Duodenal mucosa (tissue), 2 donors: ENCODE measurements around the gene FBXO42.

ENCODE experiments used
- H3K27ac ChIP-seq: one replicate; pipeline ENCODE4 v1.7.0; 2013; ENCODE audit warnings: low read depth, low read length
- H3K27me3 ChIP-seq, 2 donors: one replicate each; pipeline ENCODE4 v1.7.0; 2013; ENCODE audit warnings: low read length in 2 of 2, control low read depth in 1 of 2; ENCODE audit not compliant: insufficient read depth in 2 of 2, control insufficient read depth in 1 of 2
- H3K36me3 ChIP-seq, 2 donors: one replicate each; pipeline ENCODE4 v1.7.0; 2013; ENCODE audit warnings: low read length in 2 of 2, control low read depth in 1 of 2; ENCODE audit not compliant: insufficient read depth in 2 of 2, control insufficient read depth in 1 of 2
- H3K4me1 ChIP-seq, 2 donors: one replicate each; pipeline ENCODE4 v1.7.0; 2013; ENCODE audit warnings: low read length in 2 of 2, control low read depth in 1 of 2; ENCODE audit not compliant: insufficient read depth in 2 of 2, control insufficient read depth in 1 of 2
- H3K4me3 ChIP-seq, 2 donors: one replicate each; pipeline ENCODE4 v1.7.0; 2013; ENCODE audit warnings: low read length in 2 of 2, low read depth in 1 of 2
- H3K9ac ChIP-seq, 2 donors: one replicate each; pipeline ENCODE4 v1.7.0; 2013; ENCODE audit warnings: low read length in 2 of 2, low read depth in 1 of 2
- H3K9me3 ChIP-seq, 2 donors: one replicate each; pipeline ENCODE4 v1.7.0; 2013; ENCODE audit warnings: low read length in 2 of 2, control low read depth in 1 of 2; ENCODE audit not compliant: control insufficient read depth in 1 of 2

Gene FBXO42

DNA sequence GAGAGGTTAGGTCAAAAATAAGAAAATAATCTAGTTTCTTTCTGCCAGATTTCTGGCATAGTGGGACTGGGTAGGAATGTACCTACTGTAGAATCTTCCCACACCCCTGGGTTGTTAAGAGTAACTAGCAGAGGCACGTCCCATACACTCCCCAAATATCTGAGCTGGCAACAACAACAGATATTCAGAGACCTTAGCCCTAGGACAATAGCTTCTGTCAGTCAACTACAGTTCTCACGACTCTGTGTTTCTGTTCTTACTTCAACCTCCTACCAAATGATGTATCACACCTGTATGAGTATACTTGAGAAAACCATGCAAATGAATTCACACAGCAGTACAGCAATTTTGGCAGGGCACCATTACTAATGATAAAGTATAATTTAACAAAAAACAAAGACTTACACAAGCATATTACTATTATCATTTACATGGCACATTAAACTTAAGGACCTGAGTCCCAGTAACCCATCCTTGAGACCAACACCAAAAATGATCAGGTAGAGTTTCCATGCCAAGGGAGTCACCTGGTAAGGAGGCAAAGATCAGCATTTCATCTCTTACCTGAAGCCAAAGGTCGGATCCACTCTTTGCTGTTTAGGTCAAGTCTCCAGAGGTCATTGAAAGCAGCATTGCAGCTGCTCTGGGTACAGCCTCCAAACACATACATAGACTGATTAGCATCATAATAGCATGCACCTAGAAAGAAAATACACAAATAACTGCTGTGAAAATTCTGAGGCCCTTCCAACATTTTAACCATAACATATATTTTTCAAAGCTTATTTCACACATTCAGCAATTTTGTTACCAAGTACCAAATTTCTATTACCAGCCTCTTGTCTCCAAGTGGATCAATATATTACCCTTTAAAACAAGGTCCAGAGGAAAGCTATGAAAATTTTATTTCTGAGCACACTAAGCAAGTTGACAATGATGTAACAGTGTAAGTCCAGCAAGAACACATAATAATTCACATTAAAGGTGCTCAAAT, 57.8 kb downstream of the FBXO42 start:
- no peak overlapping the region for H3K27ac ChIP-seq
- H3K4me1 ChIP-seq = peaks cover 0 to 10% of the 10 kb centered on the region in 2 donors

DNA sequence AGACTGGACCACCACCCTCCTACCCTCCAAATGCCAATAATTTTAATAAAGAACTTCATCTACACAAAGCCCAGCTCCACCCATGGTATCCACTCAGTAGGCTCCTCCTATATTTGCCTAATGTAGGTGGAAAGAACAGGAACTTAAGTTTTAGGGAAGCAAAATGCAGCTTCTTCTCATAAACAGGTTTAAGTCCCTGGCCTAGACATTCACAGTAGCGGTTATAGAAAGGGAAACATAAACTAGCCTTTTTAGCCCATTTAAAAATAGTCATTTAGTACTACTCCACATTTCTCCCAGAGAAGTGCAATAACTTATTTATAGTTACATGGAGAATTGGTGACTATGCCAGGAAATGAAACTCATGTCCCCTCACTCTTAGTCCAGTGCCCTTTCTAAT, 58.7 kb downstream of the FBXO42 start:
- Histone ChIP-seq H3K27ac (no peak overlapping the region), H3K36me3 (peaks cover 15 to 41% of the 10 kb centered on the region in 2 donors), H3K27me3 (no peaks in the 10 kb centered on the region), H3K4me1 (peaks cover 0 to 10% of the 10 kb centered on the region in 2 donors), H3K9ac (no peak overlapping the region), H3K4me3 (no peak overlapping the region), H3K9me3 (no peaks in the 10 kb centered on the region)

More for the DNA sequence above, 57.8 kb downstream of the FBXO42 start:
- H3K4me3 ChIP-seq = no peak overlapping the region
- H3K27me3 ChIP-seq = no peaks in the 10 kb centered on the region
- no peak overlapping the region for H3K9ac ChIP-seq
- no peaks in the 10 kb centered on the region for H3K9me3 ChIP-seq
- peaks cover 15 to 34% of the 10 kb centered on the region in 2 donors for H3K36me3 ChIP-seq

DNA sequence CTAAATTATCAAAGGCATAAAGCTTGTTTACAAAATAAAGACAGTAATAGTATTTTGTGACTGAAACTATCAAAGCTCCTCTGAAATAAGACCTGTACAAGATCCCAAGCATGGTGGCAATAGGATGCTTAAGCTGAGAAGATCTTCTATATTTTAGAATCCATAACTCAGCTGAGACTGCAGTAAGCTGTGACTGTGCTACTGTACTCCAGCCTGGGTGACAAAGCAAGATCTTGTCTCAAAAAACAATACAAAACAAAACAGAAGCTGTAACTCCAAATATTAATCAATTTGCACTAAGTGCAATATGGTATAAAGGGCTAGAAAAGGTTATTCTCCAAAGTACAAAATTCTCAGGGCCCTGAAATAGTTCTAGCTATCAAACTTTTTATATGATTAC, 59.5 kb downstream of the FBXO42 start:
- no peak overlapping the region for H3K4me3 ChIP-seq
- H3K36me3 ChIP-seq = peaks cover 15 to 42% of the 10 kb centered on the region in 2 donors
- H3K4me1 ChIP-seq = peaks cover 0 to 10% of the 10 kb centered on the region in 2 donors
- no peak overlapping the region for H3K27ac ChIP-seq
- no peaks in the 10 kb centered on the region for H3K9me3 ChIP-seq
- H3K27me3 ChIP-seq = no peaks in the 10 kb centered on the region
- H3K9ac ChIP-seq = no peak overlapping the region

DNA sequence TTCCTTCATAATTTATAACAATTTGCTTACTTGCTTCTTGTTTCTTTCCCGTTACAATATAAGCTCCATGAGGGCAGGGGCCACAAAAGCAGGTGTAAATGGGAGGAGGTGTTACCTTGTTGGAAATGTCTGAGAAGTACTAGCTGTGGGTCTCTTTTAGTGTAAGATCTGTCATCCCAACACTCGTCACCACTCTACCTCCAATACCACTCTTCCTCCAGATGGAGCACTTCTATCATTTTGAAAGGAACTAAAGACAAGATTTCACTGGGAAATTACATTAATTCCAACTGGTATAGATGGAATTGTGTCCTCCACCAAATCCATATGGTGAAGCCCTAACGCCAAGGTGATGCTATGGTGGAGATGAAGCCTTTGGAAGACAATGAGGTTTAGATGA, 62.3 kb downstream of the FBXO42 start:
- H3K9ac ChIP-seq = no peak overlapping the region

DNA sequence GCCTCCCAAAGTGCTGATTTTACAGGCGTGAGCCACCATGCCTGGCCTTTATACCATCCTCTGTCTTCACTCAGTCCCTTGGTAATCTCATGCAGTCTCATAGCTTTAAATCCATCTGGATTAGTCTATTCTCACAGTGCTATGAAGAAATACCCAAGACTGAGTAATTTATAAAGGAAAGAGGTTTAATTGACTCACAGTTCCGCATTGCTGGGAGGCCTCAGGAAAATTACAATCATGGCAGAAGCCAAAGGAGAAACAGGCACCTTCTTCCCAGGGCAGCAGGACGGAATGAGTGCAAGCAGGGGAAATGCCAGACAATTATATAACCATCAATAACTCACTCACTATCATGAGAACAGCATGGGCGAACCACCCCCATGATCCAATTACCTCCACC, 66.2 kb downstream of the FBXO42 start:
- Histone ChIP-seq H3K4me3 (no peak overlapping the region), H3K36me3 (peaks cover 4 to 31% of the 10 kb centered on the region in 2 donors), H3K27me3 (no peaks in the 10 kb centered on the region), H3K4me1 (no peaks in the 10 kb centered on the region), H3K27ac (no peak overlapping the region), H3K9me3 (no peaks in the 10 kb centered on the region), H3K9ac (no peak overlapping the region)

More for the DNA sequence above, 62.3 kb downstream of the FBXO42 start:
- H3K27ac ChIP-seq = no peak overlapping the region
- H3K4me3 ChIP-seq = no peak overlapping the region
- H3K9me3 ChIP-seq = no peaks in the 10 kb centered on the region
- H3K4me1 ChIP-seq = peaks cover 0 to 8% of the 10 kb centered on the region in 2 donors
- peaks cover 16 to 51% of the 10 kb centered on the region in 2 donors for H3K36me3 ChIP-seq
- H3K27me3 ChIP-seq = no peaks in the 10 kb centered on the region

DNA sequence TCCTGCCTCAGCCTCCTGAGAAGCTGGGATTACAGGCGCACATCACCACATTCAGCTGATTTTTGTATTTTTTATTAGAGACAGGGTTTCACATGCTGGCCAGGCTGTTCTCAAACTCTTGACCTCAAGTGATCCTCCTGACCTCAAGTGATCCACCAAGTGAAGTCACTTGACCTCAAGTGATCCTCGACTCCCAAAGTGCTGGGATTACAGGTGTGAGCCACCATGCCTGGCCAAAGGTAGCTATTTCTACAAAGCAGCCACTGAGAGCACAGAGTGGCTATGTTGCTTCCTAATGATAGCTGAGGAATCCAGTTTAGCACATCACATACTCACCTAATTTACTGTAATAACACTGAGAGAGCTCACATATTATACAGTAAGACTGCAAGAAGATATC, 70.5 kb downstream of the FBXO42 start:
- no peak overlapping the region for H3K4me3 ChIP-seq
- no peaks in the 10 kb centered on the region for H3K9me3 ChIP-seq
- peaks cover 4 to 15% of the 10 kb centered on the region in 2 donors for H3K36me3 ChIP-seq
- H3K27me3 ChIP-seq = no peaks in the 10 kb centered on the region
- no peak overlapping the region for H3K27ac ChIP-seq
- H3K9ac ChIP-seq = no peak overlapping the region
- H3K4me1 ChIP-seq = peaks cover 0 to 2% of the 10 kb centered on the region in 2 donors

DNA sequence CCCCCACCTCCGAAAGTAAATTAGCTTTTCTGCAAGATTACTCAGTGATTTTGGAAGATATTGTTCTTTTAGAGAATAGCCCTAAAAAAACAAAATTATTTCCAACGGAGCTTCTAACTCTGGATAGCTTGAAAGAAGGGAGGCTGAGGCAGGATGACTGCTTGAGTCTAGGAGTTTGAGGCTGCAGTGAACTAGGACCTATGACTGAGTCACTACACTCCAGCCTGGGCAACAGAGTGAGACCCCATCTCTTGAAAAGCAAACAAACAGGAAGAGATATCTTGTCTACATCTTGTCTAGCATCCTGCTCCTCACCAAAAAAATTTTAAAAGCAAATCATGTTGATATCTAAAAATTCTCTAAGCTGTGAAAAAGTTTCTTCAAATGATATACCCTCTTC, 73.1 kb downstream of the FBXO42 start:
- Histone ChIP-seq H3K4me1 (peaks cover 3 to 7% of the 10 kb centered on the region in 2 donors), H3K4me3 (no peak overlapping the region), H3K9ac (no peak overlapping the region), H3K36me3 (peaks cover 0 to 6% of the 10 kb centered on the region in 2 donors), H3K27ac (no peak overlapping the region), H3K27me3 (no peaks in the 10 kb centered on the region), H3K9me3 (no peaks in the 10 kb centered on the region)

DNA sequence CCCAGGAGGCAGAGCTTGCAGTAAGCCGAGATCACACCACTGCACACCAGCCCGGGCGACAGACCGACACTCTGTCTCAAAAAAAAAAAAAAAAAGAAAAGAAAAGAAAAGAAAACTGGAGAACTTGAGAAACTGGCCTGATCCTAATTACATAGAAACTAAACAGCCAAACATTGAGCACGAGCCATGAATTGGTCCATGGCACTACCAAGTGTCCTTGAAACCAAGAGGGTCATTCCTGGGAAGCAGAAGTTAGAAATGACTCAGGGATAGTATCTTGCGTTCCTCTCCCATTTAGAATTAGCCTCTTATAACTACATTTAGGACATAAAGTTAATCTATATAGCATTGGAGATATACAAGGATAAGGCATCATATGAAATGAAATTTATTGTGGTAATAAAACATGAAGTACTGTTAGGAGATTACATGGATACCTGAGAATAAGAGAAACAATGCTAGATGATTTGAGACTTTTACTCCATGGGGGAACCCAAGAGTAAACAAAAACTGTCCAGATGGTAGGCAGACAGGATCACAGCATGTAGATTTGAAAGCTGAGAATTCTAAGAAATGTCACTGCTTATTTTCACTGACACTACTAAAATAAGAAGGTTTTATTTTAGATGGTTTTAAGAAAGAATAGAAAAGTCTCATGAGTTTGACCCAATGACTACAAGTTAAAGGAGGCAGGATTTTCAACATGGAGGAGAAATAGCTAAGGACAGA, 75.8 kb downstream of the FBXO42 start:
- Histone ChIP-seq H3K36me3 (peaks cover 0 to 4% of the 10 kb centered on the region in 2 donors), H3K4me3 (no peak overlapping the region), H3K9me3 (no peaks in the 10 kb centered on the region), H3K9ac (no peak overlapping the region), H3K27me3 (no peaks in the 10 kb centered on the region), H3K4me1 (peaks cover 3 to 7% of the 10 kb centered on the region in 2 donors), H3K27ac (no peak overlapping the region)

DNA sequence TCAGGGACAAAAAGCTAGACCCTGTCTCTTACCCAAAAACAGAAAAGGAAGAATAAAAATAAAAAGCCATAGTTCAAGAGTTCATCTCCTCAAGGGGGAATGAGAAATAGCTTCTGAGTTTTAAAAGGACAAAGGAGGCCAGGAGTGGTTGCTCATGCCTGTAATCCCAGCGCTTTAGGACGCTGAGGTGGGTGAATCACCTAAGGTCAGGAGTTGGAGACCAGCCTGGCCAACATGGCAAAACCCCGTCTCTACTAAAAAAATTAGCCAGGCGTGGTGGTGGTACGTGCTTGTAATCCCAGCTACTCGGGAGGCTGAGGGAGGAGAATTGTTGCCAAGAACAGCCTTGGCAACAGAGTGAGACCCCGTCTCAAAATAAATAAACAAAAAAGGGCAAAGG, 76.7 kb downstream of the FBXO42 start:
- H3K27ac ChIP-seq = no peak overlapping the region
- H3K36me3 ChIP-seq = peaks cover 0 to 4% of the 10 kb centered on the region in 2 donors
- H3K9me3 ChIP-seq = no peaks in the 10 kb centered on the region
- no peak overlapping the region for H3K9ac ChIP-seq
- H3K27me3 ChIP-seq = no peaks in the 10 kb centered on the region
- H3K4me1 ChIP-seq = peaks cover 3 to 7% of the 10 kb centered on the region in 2 donors
- H3K4me3 ChIP-seq = no peak overlapping the region

DNA sequence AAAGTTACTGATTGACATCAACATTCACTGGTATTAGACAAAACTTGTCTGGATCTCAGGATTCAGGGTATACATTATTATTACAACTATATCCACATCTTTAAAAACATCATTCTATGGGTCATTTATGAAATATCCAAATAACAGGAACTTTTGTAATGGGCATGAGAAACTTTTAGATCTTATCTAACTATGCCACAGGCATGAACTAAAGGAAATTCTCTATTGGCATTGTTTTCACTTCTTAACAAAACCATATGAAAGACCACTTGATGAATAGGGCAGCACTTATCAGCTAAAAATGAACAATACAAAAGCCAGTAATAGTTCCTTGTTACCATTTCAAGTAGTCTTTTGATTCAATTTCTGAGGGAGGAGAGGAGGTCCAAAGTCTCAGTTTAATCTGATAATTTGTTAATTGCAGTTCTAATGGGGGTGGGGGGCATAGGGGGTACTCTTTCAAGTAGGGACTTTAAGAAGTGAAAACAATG, 84.5 kb downstream of the FBXO42 start:
- Histone ChIP-seq H3K4me1 (peaks cover 6 to 19% of the 10 kb centered on the region in 2 donors), H3K27me3 (no peaks in the 10 kb centered on the region), H3K27ac (no peak overlapping the region), H3K36me3 (no peaks in the 10 kb centered on the region), H3K4me3 (no peak overlapping the region), H3K9me3 (no peaks in the 10 kb centered on the region), H3K9ac (peak overlapping the region in 1 of 2 donors; percentile 6)
